Duodenal mucosa (tissue), 2 donors: Measurements from ENCODE around the gene IGFL2.

ENCODE experiments used
- H3K27ac ChIP-seq: one replicate; pipeline ENCODE4 v1.7.0; 2013; ENCODE audit warnings: low read depth, low read length
- H3K27me3 ChIP-seq, 2 donors: one replicate each; pipeline ENCODE4 v1.7.0; 2013; ENCODE audit warnings: low read length in 2 of 2, control low read depth in 1 of 2; ENCODE audit not compliant: insufficient read depth in 2 of 2, control insufficient read depth in 1 of 2
- H3K36me3 ChIP-seq, 2 donors: one replicate each; pipeline ENCODE4 v1.7.0; 2013; ENCODE audit warnings: low read length in 2 of 2, control low read depth in 1 of 2; ENCODE audit not compliant: insufficient read depth in 2 of 2, control insufficient read depth in 1 of 2
- H3K4me1 ChIP-seq, 2 donors: one replicate each; pipeline ENCODE4 v1.7.0; 2013; ENCODE audit warnings: low read length in 2 of 2, control low read depth in 1 of 2; ENCODE audit not compliant: insufficient read depth in 2 of 2, control insufficient read depth in 1 of 2
- H3K4me3 ChIP-seq, 2 donors: one replicate each; pipeline ENCODE4 v1.7.0; 2013; ENCODE audit warnings: low read length in 2 of 2, low read depth in 1 of 2
- H3K9ac ChIP-seq, 2 donors: one replicate each; pipeline ENCODE4 v1.7.0; 2013; ENCODE audit warnings: low read length in 2 of 2, low read depth in 1 of 2
- H3K9me3 ChIP-seq, 2 donors: one replicate each; pipeline ENCODE4 v1.7.0; 2013; ENCODE audit warnings: low read length in 2 of 2, control low read depth in 1 of 2; ENCODE audit not compliant: control insufficient read depth in 1 of 2

The IGFL2 gene

GRCh38 chr19:46116121-46116520 is 31.9 kb upstream of the IGFL2 start:
- H3K27ac ChIP-seq: no peak overlapping the region
- H3K9me3 ChIP-seq: peaks cover 0 to 2% of the 10 kb centered on the region in 2 donors
- no peaks in the 10 kb centered on the region for H3K36me3 ChIP-seq
- no peaks in the 10 kb centered on the region for H3K4me1 ChIP-seq
- no peak overlapping the region for H3K4me3 ChIP-seq
- H3K27me3 ChIP-seq: peaks cover 6 to 12% of the 10 kb centered on the region in 2 donors
- no peak overlapping the region for H3K9ac ChIP-seq

DNA sequence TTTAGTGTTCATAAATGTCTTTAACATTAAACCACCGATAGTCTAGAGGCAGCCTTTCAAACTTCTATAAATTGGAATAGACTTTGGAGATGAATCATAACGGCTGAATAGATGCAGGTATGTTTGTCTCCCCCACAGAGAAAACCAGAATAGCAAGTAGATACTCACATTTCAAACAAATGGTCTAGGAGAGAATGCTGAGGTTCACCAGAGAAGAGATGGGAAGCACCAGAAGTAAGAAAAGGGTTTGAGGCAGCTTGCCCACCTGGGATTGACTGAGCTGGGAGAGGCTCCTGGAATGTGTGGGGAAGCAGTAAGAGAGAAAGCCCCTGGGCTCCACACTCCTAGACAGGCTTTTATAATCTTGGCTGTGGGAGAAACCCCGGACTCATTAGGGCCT is 29.9 kb upstream of the IGFL2 start:
- Histone ChIP-seq H3K27ac (no peak overlapping the region), H3K9ac (no peak overlapping the region), H3K9me3 (peaks cover 0 to 2% of the 10 kb centered on the region in 2 donors), H3K27me3 (peaks cover 0 to 8% of the 10 kb centered on the region in 2 donors), H3K36me3 (no peaks in the 10 kb centered on the region), H3K4me1 (no peaks in the 10 kb centered on the region), H3K4me3 (no peak overlapping the region)

DNA sequence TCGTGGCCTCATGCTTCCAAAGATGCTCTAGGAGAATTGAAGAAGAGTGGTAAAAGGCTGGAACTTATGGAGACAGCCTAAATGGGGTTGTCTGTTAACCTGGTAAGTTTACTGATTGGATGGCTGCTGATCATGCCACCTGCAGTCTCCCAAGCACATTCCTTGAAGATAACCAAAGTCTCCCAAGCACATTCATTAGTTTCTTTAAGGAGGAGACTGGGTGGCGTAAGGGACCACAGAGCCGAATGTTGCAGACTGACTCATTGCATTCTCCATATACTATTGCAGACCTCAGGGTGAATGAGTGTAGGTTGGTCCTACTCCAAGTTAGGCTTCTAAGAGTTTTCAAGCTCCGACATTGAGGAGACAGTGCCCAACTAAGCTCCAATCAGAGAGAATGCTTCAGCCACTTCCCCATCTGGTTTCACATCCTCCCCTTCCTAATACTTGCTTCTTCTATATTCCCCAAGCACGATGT is 23.4 kb upstream of the IGFL2 start, which contains the start of gene IGFL3:
TSS of gene IGFL3 (minus strand) at position 51 of the 478 bp plus-strand sequence. CDS start at position 12, 39 bp downstream.
- Histone ChIP-seq H3K36me3 (no peaks in the 10 kb centered on the region), H3K4me1 (no peaks in the 10 kb centered on the region), H3K4me3 (no peak within 1 kb of the TSS), H3K9me3 (peaks cover 0 to 2% of the 10 kb centered on the region in 2 donors), H3K27me3 (peaks cover 3 to 22% of the 10 kb centered on the region in 2 donors), H3K9ac (no peak within 1 kb of the TSS), H3K27ac (no peak within 1 kb of the TSS)

DNA sequence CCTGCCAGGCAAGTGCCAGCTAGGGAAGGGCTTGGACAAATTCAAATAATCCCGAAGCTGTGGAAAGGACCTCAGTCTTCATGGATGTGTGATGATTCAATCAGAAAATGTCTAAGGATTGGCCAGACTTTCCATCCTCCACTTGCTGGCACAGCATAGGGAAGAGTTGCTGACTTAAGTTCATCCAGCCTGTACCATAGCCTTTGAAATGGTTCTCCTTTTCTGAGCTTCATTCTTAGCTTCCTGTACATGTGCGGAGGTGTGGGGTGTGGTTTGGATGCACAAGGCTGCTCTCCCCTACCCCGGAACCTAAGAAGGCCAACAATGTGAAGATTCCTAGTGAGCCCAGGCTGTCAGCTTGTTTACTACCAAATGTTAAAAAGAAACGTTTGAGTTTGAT is 22.6 kb upstream of the IGFL2 start:
- H3K36me3 ChIP-seq: no peaks in the 10 kb centered on the region
- H3K9ac ChIP-seq: no peak overlapping the region
- H3K4me3 ChIP-seq: no peak overlapping the region
- no peak overlapping the region for H3K27ac ChIP-seq
- H3K27me3 ChIP-seq: peaks cover 3 to 22% of the 10 kb centered on the region in 2 donors
- no peaks in the 10 kb centered on the region for H3K9me3 ChIP-seq
- H3K4me1 ChIP-seq: no peaks in the 10 kb centered on the region

DNA sequence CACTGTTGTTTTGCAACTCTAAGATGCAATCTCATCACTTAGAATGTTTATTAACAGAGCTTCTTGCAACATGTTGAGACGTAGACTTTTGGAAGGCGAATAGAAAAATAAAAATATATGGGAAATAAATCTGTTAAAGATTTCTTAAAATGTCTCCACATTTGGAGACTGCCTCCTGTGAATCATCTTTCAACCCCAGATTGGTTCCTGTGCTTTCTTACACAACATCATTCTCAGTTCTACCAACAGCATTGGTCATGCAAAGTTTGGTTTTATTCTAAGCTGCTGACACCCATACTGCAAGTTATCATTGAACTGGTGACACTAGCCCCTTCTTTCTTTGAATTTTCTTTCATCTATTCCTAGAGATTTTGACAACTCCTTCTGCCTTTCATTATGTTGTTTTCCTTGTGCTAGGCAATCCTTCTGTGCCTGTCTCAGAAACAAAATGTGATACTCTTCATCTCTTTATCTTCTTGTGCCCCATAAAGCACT is 21.9 kb upstream of the IGFL2 start:
- Histone ChIP-seq H3K4me1 (no peaks in the 10 kb centered on the region), H3K36me3 (no peaks in the 10 kb centered on the region), H3K9ac (no peak overlapping the region), H3K27ac (no peak overlapping the region), H3K9me3 (no peaks in the 10 kb centered on the region), H3K27me3 (peaks cover 3 to 22% of the 10 kb centered on the region in 2 donors), H3K4me3 (no peak overlapping the region)

DNA sequence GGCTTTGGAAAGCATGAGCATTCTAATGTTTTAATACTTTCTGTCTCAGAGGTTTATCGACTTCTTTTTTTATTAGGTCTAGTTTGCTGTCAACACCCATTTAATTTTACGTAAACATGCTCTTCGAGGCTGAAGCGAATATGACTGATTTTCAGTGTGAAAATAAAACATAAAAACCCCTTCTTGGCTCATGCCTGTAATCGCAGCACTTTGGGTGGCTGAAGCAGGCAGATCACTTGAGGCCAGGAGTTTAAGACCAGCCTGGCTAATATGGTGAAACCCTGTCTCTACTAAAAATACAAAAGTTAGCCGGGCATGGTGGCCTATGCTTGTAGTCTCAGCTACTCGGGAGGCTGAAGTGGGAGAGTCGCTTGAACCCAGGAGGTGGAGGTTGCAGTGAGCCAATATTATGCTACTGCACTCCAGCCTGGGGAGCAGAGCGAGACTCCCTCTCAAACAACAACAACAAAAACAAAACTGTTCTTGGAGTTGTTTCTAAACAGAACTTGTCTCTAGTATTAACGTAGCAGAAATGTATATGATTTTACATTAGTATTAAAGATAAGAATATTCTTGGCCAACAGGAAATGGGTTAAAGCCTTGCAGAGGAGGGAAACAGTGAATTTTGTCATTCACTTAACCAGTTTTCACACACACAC is 16.4 kb upstream of the IGFL2 start:
- peaks cover 3 to 5% of the 10 kb centered on the region in 2 donors for H3K27me3 ChIP-seq
- H3K27ac ChIP-seq: no peak overlapping the region
- H3K4me1 ChIP-seq: no peaks in the 10 kb centered on the region
- no peaks in the 10 kb centered on the region for H3K36me3 ChIP-seq
- no peak overlapping the region for H3K4me3 ChIP-seq
- no peak overlapping the region for H3K9ac ChIP-seq
- H3K9me3 ChIP-seq: no peaks in the 10 kb centered on the region

GRCh38 chr19:46132508-46133100 is 15.4 kb upstream of the IGFL2 start:
- no peaks in the 10 kb centered on the region for H3K9me3 ChIP-seq
- H3K4me3 ChIP-seq: no peak overlapping the region
- H3K27me3 ChIP-seq: peaks cover 0 to 2% of the 10 kb centered on the region in 2 donors
- H3K4me1 ChIP-seq: no peaks in the 10 kb centered on the region
- H3K36me3 ChIP-seq: no peaks in the 10 kb centered on the region
- H3K27ac ChIP-seq: no peak overlapping the region
- no peak overlapping the region for H3K9ac ChIP-seq

DNA sequence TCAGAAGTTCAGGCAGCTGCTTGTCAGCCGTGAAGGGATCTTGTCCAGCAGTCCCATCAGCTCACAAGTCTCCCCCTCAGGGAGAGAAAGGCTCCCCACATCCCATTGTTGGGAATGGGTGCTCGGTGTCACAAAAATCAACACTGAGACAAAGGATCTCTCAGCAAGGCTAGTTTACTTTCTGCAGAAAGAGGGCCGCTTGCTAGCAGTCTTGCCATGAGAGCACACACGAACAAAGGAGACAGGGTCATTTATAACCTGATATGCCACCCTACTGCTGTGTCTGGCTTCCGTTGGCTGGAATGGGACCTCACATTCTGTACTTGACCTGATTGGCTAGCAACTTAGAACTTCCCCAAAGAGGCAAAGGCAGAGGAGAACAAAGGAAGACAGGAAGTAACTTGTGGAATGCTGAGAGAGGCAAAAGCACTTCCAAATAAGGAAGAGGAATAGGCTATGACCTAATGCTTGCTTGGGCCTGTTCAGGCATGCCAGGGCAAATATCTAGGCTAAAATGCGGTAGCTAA is 14.9 kb upstream of the IGFL2 start:
- H3K27ac ChIP-seq: no peak overlapping the region
- no peak overlapping the region for H3K9ac ChIP-seq
- no peaks in the 10 kb centered on the region for H3K4me1 ChIP-seq
- no peak overlapping the region for H3K4me3 ChIP-seq
- no peaks in the 10 kb centered on the region for H3K27me3 ChIP-seq
- no peaks in the 10 kb centered on the region for H3K9me3 ChIP-seq
- H3K36me3 ChIP-seq: no peaks in the 10 kb centered on the region

DNA sequence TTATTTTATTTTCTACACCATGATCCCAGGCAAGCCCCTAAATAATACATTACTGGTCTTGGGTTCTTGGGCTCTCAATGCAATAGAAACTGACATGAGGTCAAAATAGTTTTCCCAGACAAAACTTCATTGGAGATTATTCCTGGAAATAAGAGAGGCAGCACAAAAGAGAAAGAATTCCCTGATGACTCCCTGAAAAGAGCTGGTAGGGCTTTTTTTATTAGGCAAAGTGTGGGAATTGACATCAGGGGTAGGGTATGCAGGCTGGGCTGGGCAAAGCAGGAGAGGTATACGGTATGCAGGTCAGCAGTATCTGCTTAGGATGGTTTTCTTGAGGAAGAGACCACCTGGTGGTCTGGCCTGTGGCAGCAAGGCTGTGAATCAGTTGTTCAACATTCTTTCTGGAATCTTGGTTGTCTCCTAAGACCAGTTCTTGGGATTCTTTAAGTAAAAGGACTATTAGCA is 14.2 kb upstream of the IGFL2 start:
- Histone ChIP-seq H3K27ac (peak overlapping the region; percentile 3), H3K4me3 (no peak overlapping the region), H3K9me3 (no peaks in the 10 kb centered on the region), H3K27me3 (no peaks in the 10 kb centered on the region), H3K9ac (no peak overlapping the region), H3K4me1 (no peaks in the 10 kb centered on the region), H3K36me3 (no peaks in the 10 kb centered on the region)

DNA sequence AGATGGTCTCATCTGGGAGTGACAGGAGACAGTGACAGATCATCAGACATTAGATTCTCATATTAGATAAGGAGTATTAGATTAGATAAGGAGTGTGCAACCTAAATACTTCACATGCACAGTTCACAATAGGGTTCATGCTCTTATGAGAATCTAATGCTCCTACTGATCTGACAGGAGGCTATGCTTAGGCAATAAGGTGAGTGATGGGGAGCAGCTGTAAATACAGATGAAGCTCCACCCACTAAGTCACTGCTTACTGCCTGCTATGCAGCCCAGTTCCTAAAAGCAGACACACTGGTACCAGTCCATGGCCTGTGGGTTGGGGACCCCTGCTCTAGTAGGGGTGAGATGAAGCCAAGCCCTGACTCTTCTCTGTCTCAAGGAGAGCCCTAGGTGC is 13.5 kb upstream of the IGFL2 start:
- no peaks in the 10 kb centered on the region for H3K9me3 ChIP-seq
- no peak overlapping the region for H3K9ac ChIP-seq
- H3K4me3 ChIP-seq: no peak overlapping the region
- H3K27ac ChIP-seq: no peak overlapping the region
- H3K4me1 ChIP-seq: no peaks in the 10 kb centered on the region
- H3K27me3 ChIP-seq: no peaks in the 10 kb centered on the region
- H3K36me3 ChIP-seq: no peaks in the 10 kb centered on the region
